Measurements from ENCODE around the gene TPCN2. TPM values are rescaled to one million over a fixed set of nuclear protein-coding genes. Genes with fewer than 3 reads are reported as not detected.

TPCN2 gene
- total and polyA plus RNA-seq, 9 of the 15 experiments (the other 6 are each of a cell fraction or from before 2014, with no cell fraction given): 0.66 to 10.2 (median 4.6) TPM

DNA sequence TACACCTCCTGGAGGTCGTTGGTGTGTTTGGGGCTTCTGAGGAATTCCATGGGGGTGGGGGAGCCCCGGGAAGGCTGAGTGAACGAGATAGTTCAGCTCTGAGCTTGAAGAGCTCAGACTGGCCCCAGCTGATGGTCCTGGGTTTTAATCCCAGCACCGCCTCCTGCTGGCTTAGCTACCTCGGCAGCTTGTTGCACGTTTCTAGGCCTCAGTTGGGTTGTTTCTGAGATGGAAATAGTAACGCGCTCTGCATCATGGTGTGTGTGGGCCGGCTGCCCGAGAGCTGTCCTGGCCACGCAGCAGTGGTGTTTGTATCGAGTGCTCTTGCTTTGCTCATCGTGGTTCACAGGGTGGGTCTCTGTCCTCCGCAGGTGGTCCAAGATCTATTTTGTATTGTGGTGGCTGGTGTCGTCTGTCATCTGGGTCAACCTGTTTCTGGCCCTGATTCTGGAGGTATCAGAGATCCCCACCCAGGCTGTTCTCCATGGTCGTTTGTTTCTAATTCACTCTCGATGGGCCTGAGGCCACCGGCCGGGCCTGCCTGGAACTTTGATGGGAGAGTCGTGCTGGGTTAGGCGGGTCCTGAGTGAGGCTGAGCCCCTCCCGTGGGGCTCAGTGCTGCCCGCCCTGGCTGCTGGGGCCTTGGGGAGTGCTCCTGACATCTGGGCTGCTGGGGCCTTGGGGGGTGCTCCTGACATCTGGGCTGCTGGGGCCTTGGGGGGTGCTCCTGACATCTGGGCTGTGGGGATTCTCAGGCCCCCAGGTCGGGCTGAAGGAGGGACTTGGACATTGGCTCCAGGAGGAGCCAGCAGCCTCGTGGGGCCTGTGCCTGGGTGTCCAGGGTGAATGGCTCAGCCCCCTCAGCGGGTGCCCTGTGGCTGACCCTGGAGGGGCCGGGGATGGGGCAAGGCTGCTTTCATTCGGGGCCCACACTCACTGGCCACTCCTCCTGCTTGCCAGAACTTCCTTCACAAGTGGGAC, 37.7 kb downstream of the TPCN2 start (continued):
- no peak for TF ChIP-seq ZNF274 (IDR thresholded peaks at IDR 0.05; ENCODE audit: borderline replicate concordance, low read depth, low read length)

GRCh38 chr11:69087133-69087524, 38.4 kb downstream of the TPCN2 start:
- no TSS peak for BruUV-seq (replicated peaks)
- no peak overlapping the region for H3K4me3 ChIP-seq
- ChIA-PET CTCF (ENCODE audit: low intra/inter-chr PET ratio) (no interaction called here), POLR2A (interaction anchor here (0.6 to 0.7 kb wide), 3 partner anchors 69 to 518 kb away, joined by 3 to 4 read pairs (median 4); no protein-coding TSS in a partner anchor)
- H3K9me3 ChIP-seq (replicated peaks; ENCODE audit: control insufficient read depth, insufficient read depth, low read depth, low read length): peaks cover 3% of the 10 kb centered on the region; the same call in 1 of the 2 replicates
- H3K9me1 ChIP-seq (ENCODE audit: control insufficient read depth, insufficient read depth, low read length): no peaks in the 10 kb centered on the region
- H3K27ac ChIP-seq (ENCODE audit: extremely low read depth, low read depth, low read length): no peak overlapping the region
- no peaks in the 10 kb centered on the region for H3K36me3 ChIP-seq (ENCODE audit: control insufficient read depth, insufficient read depth, low read length)
- no peak overlapping the region for H3K9ac ChIP-seq (ENCODE audit: insufficient read depth in 1 of 2, low read depth in 2 of 2, low read length in 2 of 2)
- H4K20me1 ChIP-seq (replicated peaks; ENCODE audit: control insufficient read depth, insufficient read depth, low read length): no peaks in the 10 kb centered on the region
- H3K27me3 ChIP-seq (ENCODE audit: control insufficient read depth in 2 of 2, insufficient read depth in 2 of 2, low read length in 2 of 2): no peaks in the 10 kb centered on the region
- FAIRE-seq (no peak), DNase-seq (ENCODE audit: extremely low read depth in 1 of 4, low spot score in 3 of 4) (no peak), ATAC-seq (no peak)
- H2AFZ ChIP-seq (ENCODE audit: low read depth, low read length): no peak overlapping the region
- H3K4me2 ChIP-seq (ENCODE audit: insufficient read depth, low read length): no peak overlapping the region
- in situ Hi-C loops (cut with MboI): loop anchor here (10.0 kb wide), 1 partner anchor 462 kb away; no protein-coding TSS in a partner anchor
- H3K79me2 ChIP-seq (ENCODE audit: control insufficient read depth, insufficient read depth, low read length): no peaks in the 10 kb centered on the region
- H3K4me1 ChIP-seq (replicated peaks in 1 of 2; ENCODE audit: control insufficient read depth in 2 of 2, insufficient read depth in 2 of 2, low read length in 2 of 2): peaks cover 0 to 15% of the 10 kb centered on the region in 2 experiments; a peak in 1 of 5 replicates
- intact Hi-C loops (cut with micrococcal nuclease): loop anchor here (5.0 kb wide), 2 partner anchors 185 to 455 kb away; partner anchors contain the start of genes IGHMBP2 and MRPL21
- WGBS (ENCODE audit: insufficient coverage, low coverage, missing lambda C conversion rate): 64% methylated on average over 4 of the region's 11 CpGs
- TF ChIP-seq GATA2 (CRISPR knock-in tag; IDR thresholded peaks at IDR 0.05): no peak
- TF ChIP-seq SMAD2 (IDR thresholded peaks at IDR 0.05; ENCODE audit: low read depth, low read length): no peak
- TF ChIP-seq SP1 (CRISPR knock-in tag; IDR thresholded peaks at IDR 0.05): no peak
- TF ChIP-seq HMGN3 (IDR thresholded peaks at IDR 0.05; ENCODE audit: borderline replicate concordance, extremely low read depth, insufficient read length, low read depth, low read length): no peak
- no peak for TF ChIP-seq EHMT2 (IDR thresholded peaks at IDR 0.05)
- no peak for TF ChIP-seq DEAF1 (CRISPR knock-in tag; IDR thresholded peaks at IDR 0.05)
- no peak for TF ChIP-seq ZC3H4 (CRISPR knock-in tag; IDR thresholded peaks at IDR 0.05; ENCODE audit: borderline replicate concordance)
- no peak for TF ChIP-seq DACH1 (IDR thresholded peaks at IDR 0.05; ENCODE audit: partially characterized antibody)
- TF ChIP-seq ZNF507 (tag; conservative IDR thresholded peaks at IDR 0.05): no peak
- no peak for TF ChIP-seq ZSCAN29 (IDR thresholded peaks at IDR 0.05)
- TF ChIP-seq JUNB (CRISPR knock-in tag; conservative IDR thresholded peaks at IDR 0.05): no peak
- TF ChIP-seq RBM17 (IDR thresholded peaks at IDR 0.05; ENCODE audit: borderline replicate concordance, low read depth, low read length): no peak
- no peak for TF ChIP-seq ILK (tag; IDR thresholded peaks at IDR 0.05; ENCODE audit: borderline replicate concordance, low read depth)
- no peak for TF ChIP-seq CTCFL (IDR thresholded peaks at IDR 0.05; ENCODE audit: borderline replicate concordance, insufficient read depth, low read depth, low read length, poor library complexity, severe bottlenecking)
- TF ChIP-seq, protein P1, sequence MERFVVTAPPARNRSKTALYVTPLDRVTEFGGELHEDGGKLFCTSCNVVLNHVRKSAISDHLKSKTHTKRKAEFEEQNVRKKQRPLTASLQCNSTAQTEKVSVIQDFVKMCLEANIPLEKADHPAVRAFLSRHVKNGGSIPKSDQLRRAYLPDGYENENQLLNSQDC (CRISPR knock-in tag; IDR thresholded peaks at IDR 0.05): no peak

All from K562 (cell line).